Stimulated activated CD4-positive, alpha-beta T cell treated with anti-CD3 and anti-CD28 coated beads, Interleukin-2, amount 100 ng/mL, for 24 hours (primary cell): Measurements from ENCODE around the gene EXOC3.
"Not testable (repeated sequence)": the region's sequence is repeated elsewhere in the genome, so short reads cannot be mapped to it uniquely, and the experiment has no call there.

ENCODE experiments used
- DNase-seq, 2 donors: peaks; one replicate each; pipeline ENCODE4 v3.0.0-alpha.2; 2020

The EXOC3 gene

GRCh38 chr5:458547-459353, 15.8 kb downstream of the EXOC3 start:
- peak; percentile 74 to 77 for DNase-seq

- no peak for DNase-seq
Observed at GRCh38 chr5:459562-460272, 16.7 kb downstream of the EXOC3 start.

GRCh38 chr5:460273-460625, 17.3 kb downstream of the EXOC3 start:
- no peak for DNase-seq

- no peak for DNase-seq
Observed at GRCh38 chr5:462051-462481, 19.1 kb downstream of the EXOC3 start.

GRCh38 chr5:463301-463700, 20.3 kb downstream of the EXOC3 start:
- DNase-seq = no peak

DNA sequence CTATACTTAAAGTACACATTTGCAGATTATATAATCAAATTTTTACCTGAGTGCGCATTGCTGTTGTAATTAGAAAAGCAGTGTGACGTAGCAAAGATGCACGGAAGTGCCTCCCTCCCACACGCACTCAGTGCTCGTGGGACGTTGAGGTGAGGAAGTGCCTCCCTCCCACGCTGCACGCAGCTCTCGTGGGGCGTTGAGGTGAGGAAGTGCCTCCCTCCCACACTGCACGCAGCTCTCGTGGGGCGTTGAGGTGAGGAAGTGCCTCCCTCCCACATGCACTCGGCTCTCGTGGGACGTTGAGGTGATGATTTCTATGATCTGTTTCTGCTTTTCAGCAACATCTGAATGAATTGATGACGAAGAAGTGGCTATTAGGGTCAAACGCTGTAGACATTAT, 21.0 kb downstream of the EXOC3 start:
- DNase-seq = peak; percentile 71 to 78

- DNase-seq = no peak
Observed at GRCh38 chr5:464446-464842, 21.5 kb downstream of the EXOC3 start.

- peak in 1 of 2 donors; percentile 0 for DNase-seq
Observed at GRCh38 chr5:464843-465590, 22.0 kb downstream of the EXOC3 start.

DNA sequence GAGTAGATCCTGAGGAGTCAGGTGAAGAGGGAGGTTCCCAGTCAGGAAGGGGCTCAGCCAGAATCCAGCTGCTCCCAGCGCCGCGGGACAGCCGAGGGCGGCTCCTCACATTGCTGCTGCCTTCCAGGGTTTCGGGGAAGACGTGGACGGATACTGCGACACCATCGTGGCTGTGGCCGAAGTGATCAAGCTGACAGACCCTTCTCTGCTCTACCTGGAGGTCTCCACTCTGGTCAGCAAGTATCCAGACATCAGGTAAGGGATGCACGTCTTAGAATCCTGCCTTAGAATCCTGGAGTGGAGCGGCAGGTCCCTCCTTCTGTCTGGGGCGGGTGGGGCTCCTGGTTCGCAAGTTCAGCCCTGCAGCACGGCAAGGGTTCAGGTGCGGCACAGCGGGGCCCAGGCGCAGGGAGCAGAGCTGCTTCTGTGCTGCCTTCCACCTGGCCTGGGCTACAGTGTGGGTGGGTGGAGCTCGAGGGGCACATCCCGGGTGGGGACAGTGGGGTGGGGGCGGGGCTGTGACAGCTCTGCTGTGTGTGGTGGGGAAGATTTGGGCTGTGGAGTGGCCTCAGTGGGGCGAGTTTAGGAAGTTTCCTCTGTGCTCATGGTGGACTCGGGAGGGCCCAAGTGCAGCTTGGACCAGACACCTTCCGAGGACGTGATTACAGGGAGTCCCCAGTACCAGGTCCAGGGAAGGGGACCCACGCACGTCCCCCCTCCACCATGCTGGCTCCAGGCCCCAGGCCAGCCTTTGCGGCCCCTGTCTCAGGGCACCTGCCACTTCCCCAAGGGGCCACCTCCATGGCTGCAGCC, 22.8 kb downstream of the EXOC3 start:
- peak in 1 of 2 donors; percentile 0 for DNase-seq

DNA sequence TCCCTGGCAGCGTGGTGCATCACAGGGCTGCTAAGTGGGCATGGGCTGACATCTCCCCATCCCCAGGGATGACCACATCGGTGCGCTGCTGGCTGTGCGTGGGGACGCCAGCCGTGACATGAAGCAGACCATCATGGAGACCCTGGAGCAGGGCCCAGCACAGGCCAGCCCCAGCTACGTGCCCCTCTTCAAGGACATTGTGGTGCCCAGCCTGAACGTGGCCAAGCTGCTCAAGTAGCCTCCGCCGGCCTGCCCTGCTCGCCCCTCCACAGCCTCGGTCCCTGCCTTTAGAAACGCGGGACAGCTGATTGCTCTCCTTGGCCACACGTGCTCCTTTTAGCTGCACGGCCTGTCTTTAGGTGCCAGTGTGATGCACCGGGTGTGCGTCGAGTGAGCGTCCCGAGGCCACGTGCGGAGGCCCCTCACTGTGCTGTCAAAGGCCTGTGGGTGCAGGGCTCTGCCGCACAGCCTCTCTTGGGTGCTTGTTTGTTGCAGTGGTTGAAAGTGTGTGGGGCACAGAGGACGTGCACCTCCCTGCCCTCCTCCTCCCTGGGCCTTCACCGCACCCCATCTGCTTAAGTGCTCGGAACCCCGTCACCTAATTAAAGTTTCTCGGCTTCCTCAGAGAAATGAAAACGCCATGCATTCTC, 23.8 kb downstream of the EXOC3 start:
- DNase-seq = peak in 1 of 2 donors; percentile 1

GRCh38 chr5:468401-468800, 25.4 kb downstream of the EXOC3 start:
- DNase-seq = no peak

DNA sequence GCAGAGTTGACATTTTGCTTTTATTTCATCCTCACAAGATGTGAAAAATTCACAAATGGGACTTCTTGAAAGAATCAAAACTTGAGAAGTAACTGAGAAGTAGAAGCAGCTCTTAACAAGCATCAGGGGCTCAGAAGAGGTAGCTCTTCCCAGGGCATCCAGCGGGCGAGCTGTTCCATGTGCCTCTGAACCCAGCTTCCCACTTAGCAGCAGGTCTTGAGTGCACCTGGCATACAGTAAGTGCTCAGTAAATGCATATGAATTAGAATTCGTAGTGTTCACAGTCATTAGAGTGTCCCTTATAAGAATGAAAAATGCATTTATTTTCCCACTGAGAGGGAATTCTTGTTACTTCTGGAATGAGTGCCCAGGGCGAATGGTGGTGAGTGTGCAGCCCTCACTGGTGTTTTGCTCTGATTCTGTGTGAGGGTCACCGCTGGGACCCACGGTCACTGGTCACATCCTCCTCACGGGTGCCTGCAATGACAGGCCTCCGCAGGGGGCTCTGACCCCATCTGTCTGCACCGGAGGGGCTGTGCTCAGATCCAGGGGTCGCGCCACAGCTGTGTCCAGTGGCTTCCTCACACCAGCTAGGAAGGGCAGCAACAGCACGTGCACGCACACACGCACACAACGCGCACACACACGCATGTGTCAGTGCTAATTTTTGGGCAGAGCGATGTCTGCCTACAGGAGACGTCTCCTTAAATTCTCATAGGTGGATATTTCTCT, 26.9 kb downstream of the EXOC3 start:
- no peak for DNase-seq

DNA sequence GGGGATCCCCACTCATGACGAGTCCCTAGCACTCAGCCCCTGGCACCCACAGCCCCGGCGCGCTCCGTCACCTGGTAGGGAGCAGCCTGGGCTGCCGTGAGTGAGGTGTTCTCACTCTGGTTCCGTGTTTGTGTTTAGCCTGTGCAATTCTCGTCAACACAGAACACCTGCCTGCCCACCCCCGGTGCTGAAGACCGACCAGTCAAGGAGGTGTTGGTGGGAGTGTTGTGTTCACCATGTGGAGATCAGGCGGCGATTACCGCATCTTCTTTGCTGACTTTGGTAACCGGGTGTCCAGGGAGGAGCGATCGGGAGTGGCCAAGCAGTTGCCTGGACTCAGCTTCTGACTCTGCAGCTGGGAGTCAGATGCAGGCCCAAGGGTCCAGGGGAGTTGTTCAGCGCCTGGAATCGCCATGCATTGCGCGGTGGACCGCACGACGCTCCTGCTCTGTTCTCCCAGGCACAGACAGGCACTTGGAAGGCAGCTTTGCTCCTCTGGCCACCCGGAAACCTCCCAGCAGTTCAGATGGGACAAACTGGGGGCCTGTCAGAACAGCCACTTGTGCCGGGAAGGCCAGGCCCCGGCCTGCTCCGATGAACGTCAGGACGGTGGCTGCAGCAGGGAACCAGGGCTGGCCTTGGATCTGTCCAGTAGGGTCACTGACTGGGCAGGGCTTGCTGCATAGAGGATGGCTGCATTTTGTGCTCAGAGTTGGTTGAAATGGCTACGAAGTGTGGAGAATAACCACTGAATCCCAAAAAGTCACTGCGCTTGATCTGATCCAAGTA, 28.2 kb downstream of the EXOC3 start:
- DNase-seq = no peak

DNA sequence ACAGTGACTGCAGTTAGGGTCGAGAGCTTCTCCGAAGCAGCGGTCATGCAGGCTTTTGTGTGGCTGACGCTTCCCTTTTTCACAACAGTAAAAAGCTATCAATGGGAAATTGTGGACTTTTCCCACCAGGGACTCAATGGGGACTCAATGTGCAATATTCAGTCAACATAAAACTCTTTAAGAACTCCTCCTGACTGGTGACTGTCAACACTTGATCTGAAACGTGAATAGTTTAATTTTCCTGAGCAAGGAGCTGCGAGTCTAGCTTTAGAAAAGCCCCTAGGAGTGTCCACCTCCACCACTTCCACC, 28.7 kb downstream of the EXOC3 start:
- DNase-seq = no peak

DNA sequence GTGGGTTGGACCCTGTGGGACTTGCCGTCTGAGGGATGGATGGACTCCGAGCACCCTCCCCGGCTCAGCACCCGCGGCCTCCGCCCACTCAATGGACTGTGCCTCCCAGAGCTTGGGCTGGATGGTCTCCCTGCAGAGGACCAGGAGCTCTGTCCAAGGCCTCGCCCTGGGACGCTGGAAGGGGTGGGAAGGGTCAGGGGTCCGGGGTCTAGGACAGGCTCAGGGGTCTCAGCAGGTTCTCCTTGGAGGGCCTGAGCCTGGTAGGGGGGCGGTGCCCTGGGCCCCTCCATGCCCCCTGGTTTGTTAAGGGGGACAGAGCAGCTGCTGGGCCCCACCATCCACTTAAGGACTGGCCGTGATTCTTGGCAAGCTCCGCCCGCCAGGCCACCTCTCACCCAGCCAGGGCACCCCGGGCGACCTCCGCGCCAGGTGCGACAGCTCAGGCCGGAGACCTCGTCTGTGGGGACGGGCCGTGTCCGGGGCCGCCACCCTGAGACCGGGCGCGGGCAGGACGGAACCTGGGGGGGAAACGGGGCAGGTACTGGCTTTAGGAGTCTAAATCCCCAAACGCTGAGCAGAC, 29.2 kb downstream of the EXOC3 start:
- DNase-seq = peak; percentile 32 to 37

DNA sequence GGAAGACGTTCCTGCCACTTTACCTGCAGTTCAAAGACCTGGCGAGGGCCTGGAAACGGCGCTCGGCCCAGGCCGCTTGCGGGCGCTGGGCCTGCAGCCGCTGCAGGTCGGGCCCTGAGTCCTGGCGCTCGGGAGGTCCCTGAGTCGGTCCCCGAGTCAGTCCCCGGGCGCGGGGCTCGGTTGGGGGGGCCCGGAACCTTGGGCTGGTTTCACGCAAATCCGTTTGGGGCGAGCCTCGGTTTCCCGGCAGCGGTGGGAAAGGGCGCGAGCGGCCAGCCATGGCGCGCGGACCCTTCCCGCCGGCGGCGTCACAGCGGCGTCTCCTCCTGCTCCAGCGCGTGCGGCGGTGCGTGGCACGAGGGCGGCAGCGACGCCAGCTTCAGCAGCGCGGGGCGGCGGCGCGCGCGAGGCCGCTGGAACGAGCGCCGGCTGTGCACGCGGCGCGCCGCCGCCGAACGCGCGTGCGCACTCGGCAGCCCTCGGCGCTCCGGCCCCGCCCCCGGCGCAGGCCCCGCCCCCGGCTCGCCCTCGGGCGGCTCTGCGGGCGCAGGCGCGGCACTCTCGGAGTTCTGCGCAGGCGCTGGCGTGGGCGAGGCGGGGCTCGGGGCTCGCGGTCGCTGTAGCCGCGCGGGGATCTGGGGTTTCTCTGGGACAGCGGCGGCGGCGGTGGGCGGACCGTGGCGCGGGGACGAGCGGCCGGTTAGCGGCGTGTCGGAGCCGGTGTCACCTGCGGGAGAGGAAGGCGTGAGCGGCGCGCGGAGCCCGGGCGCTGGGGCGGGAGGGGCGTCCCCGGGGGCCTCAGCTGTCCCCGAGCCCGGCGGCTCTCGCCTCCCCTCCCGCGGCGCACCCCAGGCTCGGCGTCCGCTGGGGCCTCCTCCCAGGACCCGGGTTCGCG, 29.9 kb downstream of the EXOC3 start:
- peak; percentile 90 to 93 for DNase-seq

- peak; percentile 37 to 44 for DNase-seq
Observed at GRCh38 chr5:473551-474192, 30.7 kb downstream of the EXOC3 start.

- DNase-seq = not testable (repeated sequence)
Observed at GRCh38 chr5:474232-474839, 31.4 kb downstream of the EXOC3 start.
